Uterus (tissue), 4 donors: ENCODE results near the gene BMP5. TPM values are rescaled to one million over a fixed set of nuclear protein-coding genes. Genes with fewer than 3 reads are reported as not detected.

Source experiments
- DNase-seq, 2 donors: peaks; one replicate each; pipeline ENCODE4 v3.0.0-alpha.2; 2019 to 2020
- H3K27ac ChIP-seq, 2 donors: fragments of 200-600 bp; sonication (generic); 1 replicate in 1 of 2; 2 replicates in 1 of 2; pipeline ENCODE4 v1.5.1; 2016 to 2018
- H3K27me3 ChIP-seq, 2 donors: fragments of 200-600 bp; sonication (generic); one replicate each; pipeline ENCODE4 v1.5.1; 2018 to 2019; ENCODE audit warnings: control low read depth in 1 of 2
- H3K36me3 ChIP-seq, 2 donors: fragments of 200-600 bp; sonication (generic); one replicate each; pipeline ENCODE4 v1.5.1; 2019; ENCODE audit warnings: control low read depth in 1 of 2
- H3K4me1 ChIP-seq, 2 donors: fragments of 200-600 bp; sonication (generic); one replicate each; pipeline ENCODE4 v1.5.1; 2018 to 2019; ENCODE audit warnings: control low read depth in 1 of 2
- H3K4me3 ChIP-seq, 2 donors: fragments of 200-600 bp; sonication (generic); 1 replicate in 1 of 2; 2 replicates in 1 of 2; pipeline ENCODE4 v1.5.1; 2018 to 2019; ENCODE audit warnings: mild to moderate bottlenecking in 1 of 2
- H3K9me3 ChIP-seq, 2 donors: fragments of 200-600 bp; sonication (generic); one replicate each; pipeline ENCODE4 v1.5.1; 2019; ENCODE audit warnings: control low read depth in 1 of 2
- CTCF ChIP-seq, 4 experiments: fragments of 200-600 bp in 2 of 4; fragments of 450-650 bp in 2 of 4; sonication (generic) in 2 of 4; IDR thresholded peaks; one replicate each; pipeline ENCODE4 v1.5.1; 2016 to 2019; ENCODE audit warnings: antibody characterized with exemption in 4 of 4, mild to moderate bottlenecking in 2 of 4, moderate library complexity in 1 of 4
- POLR2A ChIP-seq, 2 donors: fragments of 450-650 bp; IDR thresholded peaks; one replicate each; pipeline ENCODE4 v1.6.1; 2016; ENCODE audit warnings: antibody characterized with exemption in 2 of 2, mild to moderate bottlenecking in 1 of 2, moderate library complexity in 1 of 2
- intact Hi-C: fragments of 100-400 bp; cut with DNase I; formaldehyde crosslinking; loops from one replicate; pipeline ENCODE4 v1.15.1; 2023; ENCODE audit warnings: low total_unique reads
- total RNA-seq, 4 donors: library from RNA; depleted of rRNA in 3 of 4; stranded (reverse); fragments of >200 nt in 3 of 4; gene quantifications; one replicate each; pipeline versions ENCODE4 v1.1.0 to v1.2.4, GENCODE V29; 2014 to 2023
- donor health status: DM: yes; HTN: yes; CAD: no.

BMP5 gene
- total RNA-seq, 4 donors from 2014 or later = 0.41 TPM; not detected in 3

DNA sequence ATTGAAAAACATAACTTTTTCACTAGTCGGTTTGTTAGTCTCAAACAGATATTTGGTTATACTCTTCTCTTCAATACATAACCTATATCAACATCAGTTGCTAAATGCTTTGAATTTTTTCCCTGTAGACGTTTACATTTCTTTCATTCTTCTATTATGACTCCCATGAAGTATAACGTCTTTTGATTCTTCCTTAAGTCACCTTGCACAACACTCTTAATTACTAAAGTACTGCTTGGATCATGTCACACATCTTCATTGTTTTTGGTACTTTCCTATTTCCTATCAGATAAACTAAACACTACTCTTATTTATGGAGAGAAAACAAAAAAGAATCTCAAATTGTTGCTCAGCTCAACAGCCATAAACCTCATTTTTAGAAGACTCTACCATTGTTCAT is 23.0 kb upstream of the BMP5 start:
- Histone ChIP-seq H3K9me3 (no peaks in the 10 kb centered on the region), H3K27ac (no peak overlapping the region), H3K4me3 (no peak overlapping the region), H3K27me3 (peaks cover 0 to 3% of the 10 kb centered on the region in 2 donors), H3K4me1 (no peaks in the 10 kb centered on the region), H3K36me3 (no peaks in the 10 kb centered on the region)
- intact Hi-C loops = no loop called here
- no peak for DNase-seq
- TF ChIP-seq CTCF (IDR thresholded peaks at IDR 0.05) (no peak), POLR2A (IDR thresholded peaks at IDR 0.05) (no peak)

- Histone ChIP-seq H3K27me3 (peaks cover 0 to 3% of the 10 kb centered on the region in 2 donors), H3K4me1 (no peaks in the 10 kb centered on the region), H3K36me3 (no peaks in the 10 kb centered on the region), H3K9me3 (no peaks in the 10 kb centered on the region), H3K27ac (no peak overlapping the region), H3K4me3 (no peak overlapping the region)
- TF ChIP-seq CTCF (IDR thresholded peaks at IDR 0.05) (no peak), POLR2A (IDR thresholded peaks at IDR 0.05) (no peak)
- no peak for DNase-seq
- intact Hi-C loops = no loop called here
Observed at GRCh38 chr6:55897346-55897745, 22.0 kb upstream of the BMP5 start.

GRCh38 chr6:55895972-55896730 is 20.8 kb upstream of the BMP5 start:
- no peaks in the 10 kb centered on the region for H3K4me1 ChIP-seq
- H3K4me3 ChIP-seq = no peak overlapping the region
- peaks cover 0 to 3% of the 10 kb centered on the region in 2 donors for H3K27me3 ChIP-seq
- H3K27ac ChIP-seq = no peak overlapping the region
- no peaks in the 10 kb centered on the region for H3K9me3 ChIP-seq
- intact Hi-C loops = no loop called here
- H3K36me3 ChIP-seq = no peaks in the 10 kb centered on the region
- TF ChIP-seq POLR2A (IDR thresholded peaks at IDR 0.05) (no peak), CTCF (IDR thresholded peaks at IDR 0.05) (no peak)
- no peak for DNase-seq

DNA sequence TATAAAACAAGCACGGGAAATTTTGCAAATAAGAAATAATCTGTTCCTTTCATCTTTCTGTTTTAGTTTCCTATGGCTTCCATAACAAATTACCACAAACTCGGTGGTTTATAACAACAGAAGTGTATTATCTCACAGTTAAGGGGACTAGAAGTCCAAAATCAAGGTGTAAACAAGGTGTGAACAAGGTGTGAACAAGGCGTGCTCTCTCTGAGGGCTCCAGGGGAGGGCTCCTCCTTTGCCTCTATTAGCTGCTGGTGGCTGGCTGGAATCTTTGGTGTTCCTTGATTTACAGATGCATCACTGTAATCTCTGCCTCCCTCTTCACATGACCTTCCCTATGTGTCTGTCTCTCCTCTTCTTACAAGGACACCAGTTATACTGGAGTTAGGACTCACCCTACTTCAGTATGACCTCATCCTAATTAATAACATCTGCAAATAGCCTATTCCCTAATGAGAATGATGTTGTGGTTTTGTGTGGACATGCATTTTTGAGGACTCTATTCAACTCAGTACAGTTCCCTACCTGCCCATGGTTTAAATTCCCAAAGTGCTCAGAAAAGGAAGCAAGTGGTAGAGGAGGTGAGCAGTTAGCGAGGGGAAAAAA is 17.5 kb upstream of the BMP5 start:
- Histone ChIP-seq H3K9me3 (no peaks in the 10 kb centered on the region), H3K4me1 (no peaks in the 10 kb centered on the region), H3K4me3 (no peak overlapping the region), H3K36me3 (no peaks in the 10 kb centered on the region), H3K27ac (no peak overlapping the region), H3K27me3 (peaks cover 0 to 3% of the 10 kb centered on the region in 2 donors)
- no peak for DNase-seq
- intact Hi-C loops = no loop called here
- no peak for TF ChIP-seq POLR2A (IDR thresholded peaks at IDR 0.05)
- TF ChIP-seq CTCF (IDR thresholded peaks at IDR 0.05) = no peak

- H3K36me3 ChIP-seq = no peaks in the 10 kb centered on the region
Observed at GRCh38 chr6:55888917-55889316, 13.5 kb upstream of the BMP5 start.

More at GRCh38 chr6:55888917-55889316, 13.5 kb upstream of the BMP5 start:
- Histone ChIP-seq H3K4me3 (no peak overlapping the region), H3K4me1 (no peaks in the 10 kb centered on the region), H3K27me3 (peaks cover 0 to 3% of the 10 kb centered on the region in 2 donors), H3K9me3 (no peaks in the 10 kb centered on the region), H3K27ac (no peak overlapping the region)
- TF ChIP-seq POLR2A (IDR thresholded peaks at IDR 0.05) (no peak), CTCF (IDR thresholded peaks at IDR 0.05) (no peak)
- intact Hi-C loops = no loop called here
- no peak for DNase-seq
